Measurements from ENCODE around the gene R3HDML.

Gene R3HDML

GRCh38 chr20:44370639-44371218 is 33.9 kb downstream of the R3HDML start:
- Histone ChIP-seq H3K9me3 (no peaks in the 10 kb centered on the region), H3K4me3 (no peak overlapping the region), H3K27me3 (peaks cover 0 to 4% of the 10 kb centered on the region in 2 donors), H3K27ac (no peak overlapping the region), H3K36me3 (no peaks in the 10 kb centered on the region), H3K4me1 (no peaks in the 10 kb centered on the region)
- TF ChIP-seq, protein P1, sequence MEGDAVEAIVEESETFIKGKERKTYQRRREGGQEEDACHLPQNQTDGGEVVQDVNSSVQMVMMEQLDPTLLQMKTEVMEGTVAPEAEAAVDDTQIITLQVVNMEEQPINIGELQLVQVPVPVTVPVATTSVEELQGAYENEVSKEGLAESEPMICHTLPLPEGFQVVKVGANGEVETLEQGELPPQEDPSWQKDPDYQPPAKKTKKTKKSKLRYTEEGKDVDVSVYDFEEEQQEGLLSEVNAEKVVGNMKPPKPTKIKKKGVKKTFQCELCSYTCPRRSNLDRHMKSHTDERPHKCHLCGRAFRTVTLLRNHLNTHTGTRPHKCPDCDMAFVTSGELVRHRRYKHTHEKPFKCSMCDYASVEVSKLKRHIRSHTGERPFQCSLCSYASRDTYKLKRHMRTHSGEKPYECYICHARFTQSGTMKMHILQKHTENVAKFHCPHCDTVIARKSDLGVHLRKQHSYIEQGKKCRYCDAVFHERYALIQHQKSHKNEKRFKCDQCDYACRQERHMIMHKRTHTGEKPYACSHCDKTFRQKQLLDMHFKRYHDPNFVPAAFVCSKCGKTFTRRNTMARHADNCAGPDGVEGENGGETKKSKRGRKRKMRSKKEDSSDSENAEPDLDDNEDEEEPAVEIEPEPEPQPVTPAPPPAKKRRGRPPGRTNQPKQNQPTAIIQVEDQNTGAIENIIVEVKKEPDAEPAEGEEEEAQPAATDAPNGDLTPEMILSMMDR (IDR thresholded peaks at IDR 0.05) = no peak
- no peak for DNase-seq
- intact Hi-C loops (cut with DNase I; ENCODE audit: low total_unique reads) = no loop called here

- no peak for DNase-seq
- Histone ChIP-seq H3K27me3 (peaks cover 0 to 48% of the 10 kb centered on the region in 2 donors), H3K27ac (no peak overlapping the region), H3K4me1 (no peaks in the 10 kb centered on the region), H3K9me3 (no peaks in the 10 kb centered on the region), H3K36me3 (no peaks in the 10 kb centered on the region), H3K4me3 (no peak overlapping the region)
- intact Hi-C loops (cut with DNase I; ENCODE audit: low total_unique reads) = loop anchor here (10.0 kb wide), 2 partner anchors 82 to 362 kb away; partner anchors contain the start of gene KCNK15
- TF ChIP-seq, protein P1 (IDR thresholded peaks at IDR 0.05) = no peak
These were observed 45.8 kb downstream of the R3HDML start for GRCh38 chr20:44382641-44383040.

DNA sequence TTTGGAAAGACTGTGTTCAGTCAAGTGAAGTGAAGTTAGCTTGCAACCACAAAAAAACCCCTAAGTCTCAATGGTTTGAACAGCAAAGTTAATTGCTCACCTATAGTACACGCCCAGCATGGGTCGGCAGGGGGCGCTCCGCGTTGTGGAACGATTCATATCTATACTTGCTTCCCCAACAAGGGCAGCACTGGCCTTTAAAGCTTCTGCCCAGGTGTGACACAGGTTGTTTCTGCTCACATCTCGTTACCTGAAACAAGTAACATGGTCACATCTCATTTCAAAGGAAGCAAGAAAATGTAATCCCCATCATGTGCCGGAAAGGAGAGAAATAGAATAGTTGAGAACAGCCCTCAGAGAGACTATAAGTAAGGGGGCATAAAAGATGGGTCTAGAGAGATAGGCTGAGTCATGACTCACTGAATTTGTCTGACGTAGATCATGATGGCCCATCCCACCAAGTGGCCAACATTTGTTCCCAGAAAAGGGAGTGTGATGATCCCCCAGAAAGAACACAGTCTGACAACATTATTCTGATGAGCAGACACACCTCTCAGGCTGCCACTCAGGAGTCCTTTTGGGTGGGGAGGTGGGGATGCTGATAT is 47.7 kb downstream of the R3HDML start:
- Histone ChIP-seq H3K27ac (no peak overlapping the region), H3K4me3 (no peak overlapping the region), H3K27me3 (peaks cover 0 to 63% of the 10 kb centered on the region in 2 donors), H3K4me1 (peaks cover 0 to 10% (median 6%) of the 10 kb centered on the region in 4 donors), H3K36me3 (no peaks in the 10 kb centered on the region), H3K9me3 (no peaks in the 10 kb centered on the region)
- DNase-seq = peak; percentile 83 to 88
- TF ChIP-seq, protein P1 (IDR thresholded peaks at IDR 0.05) = peak; percentile 70 to 73
- intact Hi-C loops (cut with DNase I; ENCODE audit: low total_unique reads) = loop anchor here (5.0 to 10.0 kb wide), 4 partner anchors 80 to 360 kb away; partner anchors contain the start of gene KCNK15

GRCh38 chr20:44388466-44389023 is 51.7 kb downstream of the R3HDML start:
- Histone ChIP-seq H3K27ac (no peak overlapping the region), H3K27me3 (peaks cover 0 to 60% of the 10 kb centered on the region in 2 donors), H3K36me3 (no peaks in the 10 kb centered on the region), H3K4me1 (peaks cover 0 to 10% (median 6%) of the 10 kb centered on the region in 4 donors), H3K9me3 (no peaks in the 10 kb centered on the region), H3K4me3 (no peak overlapping the region)
- intact Hi-C loops (cut with DNase I; ENCODE audit: low total_unique reads) = loop anchor here (5.0 to 10.0 kb wide), 4 partner anchors 76 to 356 kb away; partner anchors contain the start of gene KCNK15
- peak; percentile 49 to 76 for DNase-seq
- TF ChIP-seq, protein P1 (IDR thresholded peaks at IDR 0.05) = peak; percentile 65 to 67

GRCh38 chr20:44389871-44390270 is 53.0 kb downstream of the R3HDML start:
- peaks cover 0 to 56% of the 10 kb centered on the region in 2 donors for H3K27me3 ChIP-seq
- H3K4me1 ChIP-seq = peaks cover 0 to 10% (median 6%) of the 10 kb centered on the region in 4 donors
- H3K4me3 ChIP-seq = no peak overlapping the region
- no peaks in the 10 kb centered on the region for H3K36me3 ChIP-seq
- TF ChIP-seq, protein P1 (IDR thresholded peaks at IDR 0.05) = no peak
- no peak for DNase-seq
- intact Hi-C loops (cut with DNase I; ENCODE audit: low total_unique reads) = loop anchor here (5.0 to 10.0 kb wide), 4 partner anchors 75 to 355 kb away; partner anchors contain the start of gene KCNK15
- H3K9me3 ChIP-seq = no peaks in the 10 kb centered on the region
- no peak overlapping the region for H3K27ac ChIP-seq

Data from tibial artery (tissue), 4 donors.